ENCODE data around the gene PEMT.

PEMT gene

GRCh38 chr17:17514993-17515933 is 76.2 kb downstream of the PEMT start:
- DNase-seq (ENCODE audit: low read depth in 2 of 2), result no peak

- no peak for DNase-seq (ENCODE audit: low read depth in 2 of 2)
These were observed 77.0 kb downstream of the PEMT start for GRCh38 chr17:17514361-17514992.

- no peak for DNase-seq (ENCODE audit: low read depth in 2 of 2)
These were observed 77.9 kb downstream of the PEMT start for GRCh38 chr17:17513626-17514025.

- no peak for DNase-seq (ENCODE audit: low read depth in 2 of 2)
These were observed 78.6 kb downstream of the PEMT start for GRCh38 chr17:17512866-17513265.

- no peak for DNase-seq (ENCODE audit: low read depth in 2 of 2)
These were observed 79.3 kb downstream of the PEMT start for GRCh38 chr17:17511881-17512858.

GRCh38 chr17:17511293-17511741 is 80.2 kb downstream of the PEMT start:
- DNase-seq (ENCODE audit: low read depth in 2 of 2), result no peak

- DNase-seq (ENCODE audit: low read depth in 2 of 2), result no peak
These were observed 80.8 kb downstream of the PEMT start for GRCh38 chr17:17510456-17511292.

- no peak for DNase-seq (ENCODE audit: low read depth in 2 of 2)
These were observed 81.7 kb downstream of the PEMT start for GRCh38 chr17:17509601-17510425.

GRCh38 chr17:17508646-17509591 is 82.6 kb downstream of the PEMT start:
- no peak for DNase-seq (ENCODE audit: low read depth in 2 of 2)

- no peak for DNase-seq (ENCODE audit: low read depth in 2 of 2)
These were observed 83.4 kb downstream of the PEMT start for GRCh38 chr17:17508019-17508535.

- DNase-seq (ENCODE audit: low read depth in 2 of 2), result no peak
These were observed 84.0 kb downstream of the PEMT start for GRCh38 chr17:17507465-17508011.

- no peak for DNase-seq (ENCODE audit: low read depth in 2 of 2)
These were observed 84.5 kb downstream of the PEMT start for GRCh38 chr17:17506893-17507464.

GRCh38 chr17:17506181-17506741 is 85.2 kb downstream of the PEMT start:
- no peak for DNase-seq (ENCODE audit: low read depth in 2 of 2)

- no peak for DNase-seq (ENCODE audit: low read depth in 2 of 2)
These were observed 85.8 kb downstream of the PEMT start for GRCh38 chr17:17505610-17506171.

- no peak for DNase-seq (ENCODE audit: low read depth in 2 of 2)
These were observed 86.4 kb downstream of the PEMT start for GRCh38 chr17:17505151-17505550.

- DNase-seq (ENCODE audit: low read depth in 2 of 2), result no peak
These were observed 87.0 kb downstream of the PEMT start for GRCh38 chr17:17504341-17505140.

Data from stimulated activated CD8-positive, alpha-beta memory T cell treated with anti-CD3 and anti-CD28 coated beads, Interleukin-15, amount 100 ng/mL, for 48 hours (primary cell).